HG02763 (cell line): ENCODE measurements around the gene BMP7.

ENCODE experiments used
- ATAC-seq: cut with Tn5 transposase; IDR thresholded peaks from one replicate; pipeline ENCODE4 v1.9.1; 2021; ENCODE audit warnings: mild to moderate bottlenecking, moderate library complexity; ENCODE audit not compliant: unreplicated experiment

Gene BMP7

DNA sequence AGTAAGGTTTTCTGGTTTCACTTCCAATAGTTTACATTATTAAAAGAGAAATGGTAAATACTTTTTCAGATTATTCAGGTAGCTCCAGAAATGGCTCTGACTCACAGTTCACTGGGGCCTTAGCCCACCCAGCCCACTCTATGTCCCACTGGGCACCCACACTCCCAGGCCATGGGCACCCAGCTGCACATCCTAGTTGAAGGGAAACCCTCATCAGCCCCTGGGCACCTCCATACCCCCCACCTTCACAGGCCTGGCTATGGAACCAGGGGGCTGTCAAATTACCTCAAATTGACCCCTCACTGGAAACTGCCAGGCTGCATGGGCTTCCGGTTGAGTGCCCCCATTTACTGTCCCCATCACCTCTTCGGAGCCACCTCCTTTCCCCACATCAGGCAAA lies 51.5 kb downstream of the BMP7 start:
- ATAC-seq: no peak

DNA sequence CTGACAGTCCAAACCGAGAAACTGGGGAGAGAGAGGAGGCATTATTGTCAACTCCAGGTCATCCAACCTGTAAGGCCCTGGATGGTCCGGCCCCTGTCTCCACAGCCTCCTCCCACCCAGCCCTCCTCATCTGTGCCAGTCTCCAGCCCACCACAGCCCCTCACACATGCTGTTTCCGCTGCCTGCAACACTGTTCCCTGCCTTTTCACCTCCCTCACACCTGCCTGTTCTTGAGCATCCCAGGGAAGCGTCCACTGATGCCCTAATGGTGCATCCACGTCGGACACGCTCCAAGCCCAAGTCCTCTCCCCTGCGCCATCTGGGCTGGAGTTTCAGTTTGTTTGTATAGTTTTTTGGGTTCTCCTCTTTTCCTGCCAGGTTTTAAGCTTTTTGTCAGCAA lies 52.0 kb downstream of the BMP7 start:
- ATAC-seq: no peak

DNA sequence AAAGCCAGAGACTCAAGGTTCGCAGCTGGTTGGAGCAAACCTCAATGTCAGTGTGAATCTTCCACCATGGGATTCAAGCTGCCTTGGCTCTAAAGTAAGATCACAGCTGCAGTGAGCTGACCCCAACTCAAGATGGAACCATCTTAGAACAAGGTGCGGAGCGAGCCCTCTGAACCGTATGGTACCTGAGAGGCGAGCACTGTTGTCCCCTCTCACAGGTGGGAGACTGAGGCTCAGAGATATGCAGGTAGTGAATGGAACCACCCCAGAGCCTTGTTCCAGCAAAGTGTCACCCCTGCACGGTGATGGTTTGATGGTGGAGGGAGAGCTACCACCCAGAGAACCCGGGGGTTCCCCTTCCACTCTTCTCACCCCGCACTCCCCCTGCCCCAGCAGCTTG lies 52.5 kb downstream of the BMP7 start:
- no peak for ATAC-seq

DNA sequence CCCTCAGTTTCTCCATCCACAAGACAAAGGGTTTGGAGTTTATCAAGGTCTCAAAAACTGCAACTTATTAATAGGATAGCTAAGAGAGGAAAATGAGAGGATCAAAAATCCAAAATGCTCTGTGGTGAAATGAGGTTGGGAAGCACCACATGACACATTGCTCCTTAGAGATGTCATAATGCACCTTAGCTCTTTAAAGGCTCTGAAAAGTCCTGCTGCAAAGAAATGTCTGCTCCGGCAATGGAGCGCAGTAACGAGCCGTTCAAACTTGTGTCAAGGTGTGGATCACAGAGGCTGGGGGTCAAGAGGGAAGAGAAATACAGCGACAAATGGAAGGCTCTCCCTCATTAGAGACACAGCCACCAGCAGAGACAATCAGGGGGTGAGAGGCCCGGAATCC lies 53.1 kb downstream of the BMP7 start:
- no peak for ATAC-seq

DNA sequence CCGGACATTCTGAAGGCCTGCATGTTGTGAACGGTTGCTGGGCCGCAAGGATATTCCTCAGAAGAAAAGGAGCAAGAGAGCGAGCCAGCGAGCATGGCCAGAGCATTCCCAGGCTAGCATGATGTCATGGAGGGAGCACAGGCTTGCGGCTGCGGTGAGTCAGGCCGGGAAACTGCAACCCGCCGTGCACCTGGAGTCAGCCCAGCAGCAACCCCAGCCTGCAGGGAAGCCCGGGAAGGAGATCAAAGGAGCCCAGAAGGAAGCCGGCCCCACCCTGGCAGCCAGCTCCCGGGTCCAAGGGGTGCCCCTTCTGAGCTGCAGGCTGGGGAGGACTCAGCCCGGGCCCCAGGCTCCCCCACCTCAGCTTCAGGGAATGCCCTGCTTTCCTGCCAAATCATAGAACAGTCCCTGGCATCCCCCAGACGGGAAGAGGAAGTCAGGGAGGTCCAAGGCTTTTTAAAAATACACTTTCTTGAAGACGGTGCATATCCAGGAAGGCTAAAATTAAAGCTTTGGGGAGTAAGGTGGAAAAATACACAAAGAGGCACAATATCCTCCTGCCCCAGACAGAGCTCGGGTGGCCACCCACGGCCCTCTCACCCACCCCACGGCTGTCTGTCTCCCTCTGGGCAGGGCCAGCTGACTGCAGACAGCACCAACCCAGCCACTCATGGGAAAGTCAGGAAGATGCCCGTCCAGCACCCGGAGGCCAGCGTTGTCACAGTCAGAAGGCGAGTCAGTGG lies 53.7 kb downstream of the BMP7 start:
- no peak for ATAC-seq

DNA sequence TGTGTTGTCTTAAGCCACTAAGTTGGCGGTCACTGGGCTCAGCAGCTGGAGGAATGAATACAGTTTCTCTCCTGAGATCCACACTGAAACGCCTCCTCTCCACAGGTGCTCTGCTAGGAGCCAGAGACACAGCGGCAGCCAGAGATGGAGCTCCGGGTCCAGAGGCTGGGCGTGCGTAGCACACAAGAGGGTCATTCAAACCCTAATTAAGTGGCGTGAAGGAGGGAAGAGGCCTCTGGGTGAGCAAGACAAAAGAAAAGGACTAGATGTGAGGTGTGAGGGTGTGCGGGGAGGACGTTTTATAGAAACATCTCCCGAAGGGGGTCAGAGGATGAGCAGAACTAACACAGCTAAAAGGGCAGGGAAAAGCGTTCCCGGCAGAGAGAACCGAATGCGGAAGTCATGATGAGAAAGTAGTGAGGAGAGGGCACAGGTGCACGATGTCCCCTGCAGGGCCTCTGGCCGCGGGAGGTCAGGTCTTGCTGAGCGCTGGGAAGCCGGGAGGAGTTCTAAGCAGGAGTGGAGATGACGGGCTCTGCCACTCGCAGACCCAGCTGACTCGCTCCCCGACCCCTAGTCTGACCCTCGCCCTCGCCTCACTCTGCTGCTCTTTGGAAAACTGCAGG lies 54.4 kb downstream of the BMP7 start:
- ATAC-seq: no peak

DNA sequence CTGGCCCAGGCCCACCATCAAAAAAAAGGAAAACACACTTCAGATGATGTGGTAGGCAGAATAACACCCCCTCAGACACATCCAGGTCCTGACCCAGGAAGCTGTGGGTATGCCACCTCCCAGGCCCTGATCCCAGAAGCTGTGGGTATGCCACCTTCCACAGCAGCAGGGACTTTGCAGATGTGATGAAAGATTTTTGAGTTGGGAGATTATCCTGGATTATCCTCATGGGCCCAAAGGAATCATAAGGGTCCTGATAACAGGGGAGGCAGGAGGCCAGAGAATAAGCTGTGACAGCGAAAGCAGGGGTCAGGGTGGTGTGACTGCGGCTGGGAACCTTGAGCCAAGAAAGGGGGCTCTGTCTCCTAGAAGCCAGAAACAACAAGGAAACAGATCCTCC lies 55.0 kb downstream of the BMP7 start:
- no peak for ATAC-seq

DNA sequence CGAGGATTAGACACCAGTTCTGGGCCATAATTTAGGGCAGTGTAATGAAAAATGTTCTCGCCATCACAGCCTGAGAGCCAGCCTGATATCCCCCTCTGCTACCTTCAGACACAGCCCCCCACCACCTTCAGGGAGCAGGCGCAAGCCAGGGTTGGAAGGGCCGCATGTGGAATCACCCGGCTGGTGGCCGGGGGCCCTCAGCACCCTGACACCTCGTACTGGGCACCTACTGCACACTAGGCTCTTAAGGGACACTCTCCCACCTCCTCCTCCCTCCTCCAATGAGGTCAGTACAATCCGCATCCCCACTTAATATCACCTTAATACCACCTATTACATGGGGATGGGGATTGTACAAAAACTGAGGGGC lies 55.5 kb downstream of the BMP7 start:
- ATAC-seq: no peak

DNA sequence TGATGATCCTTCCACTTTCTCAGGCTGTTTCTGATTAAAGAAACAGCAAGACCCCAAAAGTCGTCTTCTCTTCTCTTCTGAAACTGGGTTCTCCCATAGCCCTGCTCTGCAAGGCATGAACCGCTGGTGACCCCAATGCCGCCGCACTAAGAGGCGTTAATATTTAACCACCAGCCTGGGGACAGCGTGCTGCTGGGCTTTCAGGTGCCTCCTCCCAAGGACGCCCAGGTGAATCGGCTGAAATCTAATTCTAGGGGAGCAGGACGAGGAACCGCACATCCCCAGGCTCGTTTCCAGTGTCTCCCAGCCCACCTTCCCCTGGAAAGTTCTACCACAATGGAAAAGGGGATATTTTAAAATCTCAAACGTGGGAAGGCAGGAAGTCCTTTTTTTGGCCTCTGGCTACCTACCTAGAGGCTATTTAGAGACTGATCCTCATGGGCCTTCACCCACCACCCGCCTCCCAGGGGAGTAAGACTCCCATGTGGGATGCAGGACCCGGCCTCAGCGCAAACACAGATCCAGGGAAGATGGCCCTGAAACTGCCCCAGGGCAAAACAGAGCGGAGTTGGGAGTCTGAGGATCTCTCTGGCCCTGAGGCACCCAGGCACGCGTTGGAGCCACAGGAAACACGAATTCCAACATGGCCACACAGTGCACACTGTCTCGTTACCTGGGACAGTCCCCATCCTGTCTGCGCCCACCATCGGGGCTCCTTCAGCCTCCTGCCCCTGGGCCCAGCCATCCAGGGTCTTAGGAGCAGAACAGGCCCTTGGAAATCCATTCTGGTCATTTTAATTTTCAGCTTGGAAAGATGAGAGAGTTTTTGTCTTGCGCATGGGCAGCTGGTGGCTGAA lies 56.2 kb downstream of the BMP7 start:
- ATAC-seq: no peak

DNA sequence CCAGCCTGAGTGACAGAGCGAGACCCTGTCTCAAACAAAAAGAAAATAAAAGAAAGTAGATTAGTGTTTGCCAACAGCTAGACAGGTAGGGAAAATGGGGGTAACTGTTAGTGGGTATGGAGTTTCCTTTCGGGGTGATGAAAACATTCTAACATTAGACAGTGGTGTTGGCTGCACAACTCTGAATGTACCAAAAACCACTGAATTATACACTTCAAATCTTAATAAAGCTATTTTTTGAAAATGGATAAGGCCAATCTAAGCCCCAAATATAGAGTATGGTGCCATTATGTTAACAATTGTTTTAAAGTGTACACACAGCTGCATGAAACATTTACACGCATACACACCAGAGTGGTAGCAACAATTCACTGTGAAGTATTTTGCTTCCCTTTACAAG lies 57.0 kb downstream of the BMP7 start:
- no peak for ATAC-seq

DNA sequence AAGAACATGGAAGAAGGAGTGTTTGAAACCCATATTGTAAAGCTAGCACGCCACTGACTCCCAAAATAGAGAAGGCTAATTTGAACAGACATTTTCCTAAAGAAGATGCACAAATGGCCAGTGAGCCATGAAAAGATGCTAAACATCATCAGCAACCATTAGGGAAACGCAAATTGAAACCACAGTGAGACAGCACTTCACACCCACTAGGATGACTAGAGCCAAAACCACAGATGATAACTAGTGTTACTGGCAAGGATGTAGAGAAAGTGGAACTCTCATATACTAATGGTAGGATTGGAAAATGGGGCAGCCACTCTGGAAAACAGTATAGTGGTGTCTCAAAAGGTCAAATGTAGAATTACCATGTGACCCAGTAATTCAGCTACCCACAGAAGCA lies 58.2 kb downstream of the BMP7 start:
- no peak for ATAC-seq

DNA sequence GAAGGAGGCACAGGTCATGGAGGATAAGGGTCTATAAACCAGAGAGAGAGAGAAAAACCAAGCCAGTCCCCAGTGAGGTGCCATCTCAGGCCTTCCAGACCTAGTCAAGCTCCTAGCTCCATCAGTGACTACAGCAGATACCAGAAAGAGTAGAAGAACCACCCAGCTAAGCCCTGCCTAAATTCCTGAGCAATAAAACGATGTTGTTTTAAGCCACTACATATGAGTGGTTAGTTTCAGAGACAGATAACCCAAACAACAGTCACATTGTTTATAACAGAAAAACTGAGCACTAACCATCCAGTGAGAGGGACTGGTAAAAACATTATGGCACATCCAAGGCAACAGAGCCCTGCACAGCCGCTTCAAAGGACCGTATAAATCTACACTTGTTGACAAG lies 59.2 kb downstream of the BMP7 start:
- no peak for ATAC-seq

DNA sequence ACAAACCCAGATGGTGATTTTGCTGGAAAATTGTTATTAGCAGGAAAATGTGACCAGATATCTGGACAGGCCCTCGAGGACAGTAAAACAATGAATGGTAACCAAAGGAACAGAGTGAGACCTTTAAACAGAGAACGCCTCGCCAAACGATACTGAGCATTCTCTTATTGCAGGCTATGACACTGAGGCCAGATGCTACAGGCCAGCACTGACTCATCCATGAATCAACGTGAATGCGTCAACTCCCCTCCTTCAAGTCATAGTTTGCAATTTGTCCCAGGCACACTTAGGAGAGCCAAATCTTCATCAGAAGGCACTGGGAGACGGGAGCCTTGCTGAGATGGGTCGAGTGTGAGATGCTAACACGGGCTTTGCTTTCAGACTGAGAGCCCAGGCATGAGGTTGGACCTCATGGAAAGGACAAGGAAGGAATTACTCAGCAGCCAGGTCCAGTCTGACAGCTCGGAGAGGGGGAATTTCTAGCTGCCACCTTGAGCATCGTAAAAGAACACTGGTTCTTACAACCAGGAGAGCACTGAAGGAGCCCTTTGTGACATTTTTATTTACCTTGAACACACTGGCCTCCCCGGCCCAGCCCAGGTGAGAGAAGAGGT lies 60.7 kb downstream of the BMP7 start:
- ATAC-seq: no peak

DNA sequence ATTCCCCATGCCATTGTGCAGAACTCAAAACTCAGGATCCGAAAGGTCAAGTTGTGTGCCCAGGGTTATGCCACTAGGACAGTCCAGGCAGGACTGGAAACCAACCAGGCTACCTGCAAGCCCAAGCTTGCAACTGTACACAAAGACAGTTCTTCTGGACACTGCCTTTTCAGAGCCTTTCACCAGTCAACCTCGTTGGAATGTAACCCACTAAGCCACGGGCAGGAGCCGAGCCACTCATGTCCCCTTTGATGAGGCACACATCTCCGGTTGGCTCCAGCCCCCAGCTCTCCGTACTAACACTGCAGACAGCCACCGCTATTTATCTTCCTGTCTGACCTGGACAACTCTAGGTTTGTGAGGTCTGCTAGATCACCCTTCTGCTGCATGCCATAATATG lies 62.5 kb downstream of the BMP7 start:
- no peak for ATAC-seq

DNA sequence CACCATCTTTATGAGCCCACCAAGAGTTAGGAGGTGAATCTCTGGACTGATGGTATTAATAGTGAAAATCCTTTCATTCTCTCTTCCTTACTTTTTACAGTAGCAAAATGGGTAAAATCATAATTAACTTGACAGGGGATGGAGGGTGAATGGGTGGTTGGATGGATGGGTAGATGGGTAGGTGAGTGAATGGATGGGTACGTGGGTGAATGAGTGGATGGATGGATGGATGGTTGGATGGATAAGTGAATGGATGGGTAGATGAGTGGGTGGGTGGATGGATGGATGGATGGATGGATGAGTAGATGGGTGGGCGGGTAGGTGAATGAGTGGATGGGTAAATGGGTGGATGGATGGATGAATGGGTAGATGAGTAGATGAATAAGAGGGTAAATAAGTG lies 63.2 kb downstream of the BMP7 start:
- no peak for ATAC-seq

DNA sequence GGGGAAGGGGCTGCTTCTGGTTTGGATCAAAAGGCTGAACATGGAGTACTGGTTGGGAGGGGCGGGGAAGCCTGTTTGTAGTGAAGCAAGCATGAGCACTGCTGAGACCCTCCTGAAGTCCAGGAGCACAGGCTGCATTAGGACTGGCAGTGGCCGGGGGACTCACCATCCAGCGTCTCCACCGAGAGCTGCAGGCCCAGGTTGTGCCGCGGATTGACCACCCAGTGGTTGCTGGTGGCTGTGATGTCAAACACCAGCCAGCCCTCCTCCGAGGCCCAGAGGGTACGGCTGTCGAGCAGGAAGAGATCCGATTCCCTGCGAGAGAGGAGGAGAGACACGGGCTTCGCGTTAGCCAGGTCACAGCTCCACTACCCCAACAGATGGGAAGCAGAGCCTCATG lies 64.1 kb downstream of the BMP7 start:
- no peak for ATAC-seq

DNA sequence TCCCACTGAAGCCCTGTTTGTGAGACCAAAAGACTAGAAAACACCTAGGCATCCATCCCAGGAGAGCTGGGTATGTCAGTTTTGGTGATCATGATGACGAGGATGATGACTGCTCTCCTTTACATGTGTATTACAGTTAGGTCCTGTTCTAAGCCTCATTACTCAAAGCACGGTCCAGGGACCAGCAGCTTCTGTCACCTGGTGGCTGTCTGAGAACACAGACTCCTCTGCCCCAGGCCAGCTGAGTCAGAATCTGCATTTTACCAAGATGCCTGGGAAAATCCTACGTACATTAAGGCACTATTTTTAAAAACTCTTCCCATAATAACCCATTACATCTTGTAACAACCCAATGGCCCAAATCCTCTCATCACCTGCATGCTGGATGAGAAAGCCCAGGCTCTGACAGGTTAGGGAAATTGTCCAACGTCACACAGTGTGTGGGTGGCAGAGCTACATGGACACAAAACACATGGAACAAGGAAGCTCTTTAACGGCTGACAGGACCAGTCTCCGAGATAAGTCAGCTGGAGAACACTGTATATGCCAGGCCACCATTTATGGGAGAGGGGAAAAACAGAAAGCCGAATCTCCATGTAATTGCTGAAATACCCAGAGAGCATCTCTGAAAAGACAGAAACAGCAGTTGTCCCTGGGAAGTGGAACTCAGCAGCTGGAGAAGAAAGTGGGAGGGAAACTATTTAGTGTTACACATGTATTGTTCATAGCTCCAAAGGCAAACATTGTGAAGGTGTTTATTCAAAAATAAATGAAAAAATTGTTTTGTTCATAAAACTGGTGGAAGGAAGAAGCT lies 65.4 kb downstream of the BMP7 start:
- no peak for ATAC-seq

DNA sequence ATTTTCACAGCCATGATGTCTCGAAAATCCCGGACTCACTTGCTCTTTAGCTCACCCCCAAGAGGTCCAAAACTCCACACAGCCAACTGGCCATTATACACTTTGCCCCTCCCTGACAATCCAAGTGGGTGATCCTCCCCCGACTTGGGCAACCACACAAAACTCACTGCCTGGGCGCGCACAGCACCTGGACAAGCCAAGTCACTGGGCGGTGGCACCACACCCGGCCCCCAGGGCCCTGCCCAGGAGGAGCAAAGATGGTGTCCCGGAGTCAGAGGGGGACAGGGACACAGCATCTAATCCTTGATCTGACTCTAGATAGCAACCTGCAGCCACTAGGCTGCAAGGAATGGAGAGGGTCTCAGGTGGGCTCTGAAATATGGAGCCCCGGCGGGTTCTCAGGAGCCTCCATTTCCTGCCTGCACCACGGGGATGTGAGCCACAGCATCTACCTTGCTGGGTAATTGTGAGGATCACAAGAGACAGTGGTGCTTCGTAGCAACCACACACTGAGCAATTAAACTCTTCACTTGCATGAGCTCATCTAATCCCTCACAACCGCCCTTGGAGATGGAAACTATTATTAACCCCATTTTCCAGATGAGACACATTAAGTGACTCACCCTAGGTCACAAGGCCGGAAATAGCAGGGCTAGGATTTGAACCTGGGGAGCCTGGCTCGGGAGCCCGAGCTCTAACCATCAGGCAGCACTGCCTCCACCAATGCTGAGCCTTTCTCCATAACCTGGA lies 66.6 kb downstream of the BMP7 start:
- no peak for ATAC-seq

DNA sequence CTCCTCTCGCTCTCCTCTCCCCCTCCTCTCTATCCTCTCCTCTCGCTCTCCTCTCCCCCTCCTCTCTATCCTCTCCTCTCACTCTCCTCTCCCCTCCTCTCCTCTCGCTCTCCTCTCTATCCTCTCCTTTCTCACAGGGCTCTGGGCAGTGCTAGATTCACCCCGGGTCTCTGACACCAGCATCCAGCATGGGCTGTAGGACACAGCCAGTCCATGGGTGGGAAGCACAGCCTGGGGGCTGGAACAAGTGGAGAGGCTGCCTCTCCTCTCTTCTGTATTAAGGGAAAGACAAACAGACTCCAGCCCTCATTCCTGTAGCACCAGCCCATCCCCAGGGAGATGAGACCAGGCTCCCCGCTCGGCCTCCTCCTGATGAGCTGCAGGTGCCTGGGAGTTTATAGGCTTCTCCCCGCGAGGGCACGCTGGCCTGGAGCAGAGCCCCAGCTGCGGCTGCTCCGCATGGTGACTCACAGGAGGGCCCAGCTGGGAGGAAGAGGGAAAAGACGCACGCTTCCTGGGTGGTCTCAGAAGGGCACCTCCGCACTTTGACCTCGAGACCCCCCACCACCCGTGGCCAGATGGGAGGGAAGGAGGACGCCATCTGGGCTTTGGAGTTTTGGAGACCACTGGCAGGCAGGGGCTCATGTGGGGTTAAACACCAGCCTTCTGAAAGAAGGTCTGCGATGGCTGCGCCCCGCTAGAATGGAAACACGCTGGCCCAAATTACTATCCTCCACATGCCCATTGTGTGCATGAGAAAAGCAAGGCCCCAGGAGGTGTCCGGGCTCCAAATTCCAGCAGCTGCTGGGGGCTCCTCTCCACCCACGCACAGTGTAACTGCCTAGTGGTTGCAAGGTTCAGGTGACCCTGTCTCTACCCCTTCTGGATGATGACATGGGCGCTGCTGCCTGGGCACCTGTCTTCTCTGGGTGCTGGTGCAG lies 68.0 kb downstream of the BMP7 start:
- ATAC-seq: no peak
